GOT3 (cell line): ENCODE measurements around the gene NSD2.

Experiments
- DNase-seq: peaks from one replicate; lab custom pipeline; 2025; ENCODE audit warnings: mixed read lengths; lab: John Stamatoyannopoulos, UW

NSD2 gene

DNA sequence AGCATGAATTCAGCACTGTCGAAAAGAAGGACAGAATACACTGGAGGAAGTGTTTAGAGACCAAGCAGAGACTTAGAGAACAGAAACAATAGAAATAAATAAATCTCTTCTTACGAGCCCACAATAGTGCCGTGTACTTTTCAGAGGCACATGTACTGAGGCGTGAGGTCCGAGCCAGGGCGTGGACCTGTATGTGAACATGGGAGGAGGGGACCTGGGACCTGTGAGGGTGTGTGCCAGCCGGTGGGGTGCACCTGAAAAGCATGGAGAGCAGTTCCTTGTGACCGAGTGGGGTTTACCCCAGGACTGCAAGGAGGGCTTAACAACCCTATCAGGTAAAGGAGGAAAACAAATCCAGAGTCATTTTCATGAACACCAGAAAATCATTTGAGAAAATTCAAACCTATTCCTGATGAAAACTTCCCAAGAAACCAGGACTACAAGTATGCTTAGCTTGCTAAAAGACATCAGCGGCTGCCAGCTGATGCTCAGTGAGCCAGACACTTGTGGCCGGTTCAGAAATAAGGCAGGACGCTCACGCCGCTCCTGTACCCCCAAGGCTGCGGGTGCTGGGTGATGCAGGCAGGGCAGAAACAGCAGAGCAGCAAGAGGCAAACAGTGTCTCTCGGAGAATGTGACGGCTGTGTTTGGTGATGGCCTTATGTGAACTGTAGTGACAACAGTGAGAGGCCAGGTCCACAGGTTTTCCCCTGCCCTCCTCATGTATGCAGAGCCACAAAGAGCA, 100.4 kb downstream of the NSD2 start:
- DNase-seq = no peak

DNA sequence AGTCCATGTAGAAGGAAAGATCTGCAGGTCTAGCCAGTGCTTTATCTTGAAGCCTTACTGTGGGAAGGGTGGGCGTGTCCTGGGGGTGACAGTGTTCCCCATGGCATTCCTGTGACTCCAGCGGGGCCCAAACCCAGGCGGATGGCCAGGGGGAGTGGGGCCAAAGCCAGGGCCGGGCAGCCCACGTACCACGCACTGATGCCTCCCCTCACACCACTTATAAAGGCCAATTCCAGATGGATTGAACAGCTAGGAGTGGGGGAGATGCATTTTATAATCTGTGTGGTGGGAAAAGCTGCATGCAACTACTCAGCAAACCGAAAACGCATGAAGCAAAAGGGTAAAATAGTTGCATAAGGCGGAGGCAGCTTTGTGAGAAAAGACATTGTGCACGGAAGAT, 101.2 kb downstream of the NSD2 start:
- no peak for DNase-seq

GRCh38 chr4:1973218-1973617, 102.0 kb downstream of the NSD2 start:
- DNase-seq = no peak

GRCh38 chr4:1973661-1974060, 102.5 kb downstream of the NSD2 start:
- DNase-seq = no peak

DNA sequence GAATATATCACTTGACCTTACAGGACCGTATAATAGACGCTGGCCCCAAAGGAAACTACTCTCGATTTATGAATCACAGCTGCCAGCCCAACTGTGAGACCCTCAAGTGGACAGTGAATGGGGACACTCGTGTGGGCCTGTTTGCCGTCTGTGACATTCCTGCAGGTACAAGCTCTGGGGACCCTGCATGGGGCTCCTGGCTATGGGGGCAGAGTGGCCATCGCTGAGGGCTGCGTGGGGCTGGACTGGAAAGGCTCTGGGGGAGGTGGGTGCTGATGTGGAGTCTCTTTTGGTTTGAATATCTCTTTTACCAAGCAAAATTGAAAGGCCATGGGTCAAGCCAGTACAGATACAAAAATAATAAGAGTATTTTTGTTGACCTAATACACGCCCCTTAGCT, 103.6 kb downstream of the NSD2 start:
- DNase-seq = no peak

GRCh38 chr4:1975391-1975801, 104.2 kb downstream of the NSD2 start:
- no peak for DNase-seq

- no peak for DNase-seq
These were observed 104.7 kb downstream of the NSD2 start for GRCh38 chr4:1975880-1976279.

- DNase-seq = no peak
These were observed 105.5 kb downstream of the NSD2 start for GRCh38 chr4:1976416-1977352.

DNA sequence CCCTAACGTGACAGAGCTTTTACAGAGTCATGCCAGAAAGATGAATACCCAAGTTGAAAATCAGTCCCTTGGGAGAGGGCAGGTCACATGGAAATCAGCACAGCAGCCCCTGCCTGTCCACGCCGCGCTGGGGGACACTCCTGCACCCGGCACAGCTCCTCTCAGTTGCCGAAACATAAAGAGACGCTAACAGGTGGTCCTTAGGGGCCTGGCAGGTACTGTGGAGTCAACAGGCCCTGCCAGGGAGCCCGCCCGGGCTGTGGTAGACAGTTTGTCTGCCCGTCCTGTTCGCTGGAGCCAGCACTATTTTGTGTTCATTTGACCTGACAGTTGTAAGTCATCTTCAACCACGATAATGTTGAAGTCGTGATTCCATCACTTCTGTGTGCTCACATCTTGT, 107.0 kb downstream of the NSD2 start:
- DNase-seq = no peak

DNA sequence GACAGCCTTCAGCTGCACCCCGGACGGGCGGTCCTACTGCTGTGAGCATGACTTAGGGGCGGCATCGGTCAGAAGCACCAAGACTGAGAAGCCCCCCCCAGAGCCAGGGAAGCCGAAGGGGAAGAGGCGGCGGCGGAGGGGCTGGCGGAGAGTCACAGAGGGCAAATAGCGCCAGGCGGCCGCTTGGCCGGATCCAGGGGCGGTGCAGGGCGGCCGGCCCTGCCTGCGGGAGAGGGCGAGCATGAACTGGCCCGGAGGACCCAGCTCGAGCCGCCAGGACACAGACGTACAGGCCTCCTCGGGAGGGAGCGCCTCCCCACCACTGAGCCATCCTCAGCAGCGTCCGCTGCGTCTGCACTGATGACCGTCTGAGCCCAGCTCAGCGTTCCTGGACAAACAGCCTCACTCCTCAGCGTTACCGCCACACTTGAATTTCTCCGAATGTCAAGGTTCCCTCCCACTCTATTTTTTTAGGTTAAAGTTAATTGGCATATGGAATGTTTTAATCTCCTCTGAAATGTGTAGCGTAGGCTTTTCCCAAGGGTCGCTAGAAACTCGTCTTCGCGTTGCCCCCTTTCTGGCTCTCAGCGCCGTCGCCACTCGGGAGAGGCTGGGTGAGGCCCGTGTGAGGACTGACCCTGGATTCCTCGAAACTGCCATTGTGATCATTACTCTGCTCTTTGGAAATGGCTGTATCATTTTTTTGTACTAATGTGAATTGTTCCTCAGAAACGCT, 107.7 kb downstream of the NSD2 start:
- no peak for DNase-seq

DNA sequence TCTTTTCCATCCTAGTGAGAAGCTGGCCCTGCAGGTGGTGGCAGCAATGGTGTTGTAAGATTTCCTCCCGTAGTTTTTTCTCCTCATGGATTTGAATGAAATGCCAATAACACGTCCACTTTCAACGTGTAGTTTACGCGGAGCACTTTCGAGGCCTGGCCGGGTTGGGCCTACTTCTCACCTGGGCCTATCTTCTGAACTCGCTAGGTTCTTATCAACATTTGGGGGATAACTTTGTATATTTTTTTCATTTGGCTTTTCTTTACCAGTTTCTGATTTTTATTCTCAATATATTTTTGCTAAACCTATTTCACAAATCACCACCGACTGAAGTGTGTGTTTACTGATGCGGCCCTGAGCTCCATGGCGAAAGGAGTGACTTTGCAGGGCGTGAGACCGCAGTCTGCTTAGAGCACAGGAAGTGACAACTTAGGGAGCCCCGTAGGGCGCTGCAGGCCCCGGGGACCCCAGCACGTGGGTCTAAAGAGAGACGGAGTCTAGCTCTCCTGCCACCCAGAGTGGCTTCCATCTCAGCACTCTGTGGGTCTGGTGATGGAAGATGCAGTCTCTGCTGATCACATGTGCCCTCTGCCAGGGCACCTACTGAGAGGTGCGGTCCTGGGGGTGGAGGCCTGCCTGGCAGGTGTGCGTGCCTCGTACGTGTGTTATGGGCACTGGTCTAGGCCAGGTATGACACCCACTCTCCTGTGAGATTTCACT, 108.4 kb downstream of the NSD2 start:
- no peak for DNase-seq

DNA sequence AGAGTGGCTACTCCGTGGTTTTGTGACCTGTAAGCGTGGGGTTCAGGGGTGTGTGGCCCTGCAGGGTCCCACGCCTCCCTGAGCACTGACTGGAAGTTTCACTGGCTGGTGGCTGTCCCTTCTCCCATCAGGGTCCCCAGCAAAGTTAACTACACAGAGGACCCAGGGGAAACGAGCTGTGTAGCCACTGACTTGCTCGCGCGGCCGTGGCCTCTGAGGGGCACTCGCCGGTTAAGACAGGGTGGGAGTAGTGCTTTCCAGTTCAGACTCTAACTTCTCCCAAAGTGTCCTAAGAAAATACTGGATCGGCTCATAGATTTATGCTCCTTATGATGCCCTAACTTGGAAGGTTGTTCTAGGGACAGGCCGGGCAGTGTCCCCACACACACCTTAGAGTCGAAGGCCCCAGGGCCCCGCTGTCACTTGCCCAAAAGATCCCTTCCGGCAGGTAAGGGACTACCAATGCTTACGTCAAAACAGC, 109.4 kb downstream of the NSD2 start:
- DNase-seq = no peak

GRCh38 chr4:1981251-1982058, 110.3 kb downstream of the NSD2 start:
- DNase-seq = no peak

- no peak for DNase-seq
These were observed 111.2 kb downstream of the NSD2 start for GRCh38 chr4:1982124-1983052.

DNA sequence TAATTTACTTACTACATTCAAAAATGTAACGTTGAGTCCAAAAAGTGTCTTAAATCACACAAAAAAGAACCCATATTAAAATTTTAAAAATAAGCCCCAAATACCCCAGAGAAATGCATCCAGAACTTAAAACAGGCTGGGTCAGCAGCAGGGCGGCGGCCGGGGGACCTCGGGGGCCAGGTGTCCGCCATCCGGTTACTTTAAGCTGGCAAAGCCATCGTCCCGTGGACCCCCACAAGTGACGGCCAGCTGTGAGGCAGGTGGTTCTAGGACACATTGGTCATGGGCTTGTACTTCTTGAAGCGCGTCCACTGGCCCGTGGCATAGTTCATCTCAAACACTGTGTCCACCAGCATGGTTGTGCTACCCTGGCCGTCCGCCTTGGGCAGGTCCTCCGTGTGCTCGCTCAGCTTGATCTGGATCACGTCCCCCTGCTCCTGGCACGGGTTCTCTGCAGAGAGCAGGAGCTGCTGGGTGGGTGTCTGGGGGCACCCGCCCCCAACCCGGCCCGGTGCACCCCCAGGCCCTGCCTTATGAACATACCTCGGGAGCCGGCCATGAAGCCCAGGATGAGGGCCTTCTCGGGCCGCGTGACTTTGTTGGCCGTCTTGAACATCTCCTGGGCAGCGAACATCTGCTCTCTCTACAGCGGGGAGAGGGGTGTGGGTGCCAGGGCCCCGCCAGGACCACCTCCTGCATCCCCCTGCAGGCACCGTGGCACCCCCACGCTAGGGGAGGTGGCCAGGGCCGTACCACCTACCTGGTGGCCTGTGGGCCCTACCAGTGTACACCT, 112.1 kb downstream of the NSD2 start:
- no peak for DNase-seq

GRCh38 chr4:1983846-1984405, 112.7 kb downstream of the NSD2 start:
- no peak for DNase-seq

DNA sequence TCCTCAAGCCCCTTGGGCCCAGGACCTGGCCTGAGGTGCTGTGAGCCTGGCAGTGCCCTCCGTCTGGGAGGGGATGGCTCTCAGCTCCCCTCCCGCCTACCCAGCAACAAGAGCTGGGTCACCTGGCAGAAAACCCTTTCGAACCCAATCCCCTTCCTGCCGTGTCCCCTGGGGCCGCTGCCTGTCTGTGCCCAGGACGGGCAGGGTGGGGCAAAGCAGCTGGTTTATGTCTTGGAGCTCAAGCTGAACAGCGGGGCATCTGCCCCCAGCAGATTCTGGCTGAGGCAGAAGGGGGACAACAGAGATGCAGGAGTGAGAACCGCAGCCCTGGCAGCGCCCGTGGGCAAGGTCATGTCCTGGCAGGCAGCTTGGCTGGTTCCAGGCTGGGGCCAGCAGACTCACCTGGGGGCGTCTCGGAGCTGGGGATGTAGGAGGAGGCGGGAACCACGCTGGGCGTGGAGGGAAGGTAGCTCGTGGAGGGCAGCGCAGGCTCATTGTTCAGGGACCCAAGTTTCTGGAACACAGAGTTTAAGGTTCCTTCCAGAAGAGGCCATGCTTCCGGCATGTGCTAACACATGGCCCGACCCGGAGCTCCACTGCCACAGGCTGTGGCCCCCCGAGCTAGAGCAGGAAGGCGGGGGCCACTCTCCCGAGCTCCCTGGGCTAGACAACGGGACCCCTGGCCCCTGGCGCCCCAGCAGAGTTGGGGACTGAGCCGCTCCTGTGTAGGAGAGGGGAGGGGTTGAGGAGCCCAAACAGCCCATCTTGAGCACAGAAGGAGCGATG, 113.4 kb downstream of the NSD2 start:
- DNase-seq = no peak

DNA sequence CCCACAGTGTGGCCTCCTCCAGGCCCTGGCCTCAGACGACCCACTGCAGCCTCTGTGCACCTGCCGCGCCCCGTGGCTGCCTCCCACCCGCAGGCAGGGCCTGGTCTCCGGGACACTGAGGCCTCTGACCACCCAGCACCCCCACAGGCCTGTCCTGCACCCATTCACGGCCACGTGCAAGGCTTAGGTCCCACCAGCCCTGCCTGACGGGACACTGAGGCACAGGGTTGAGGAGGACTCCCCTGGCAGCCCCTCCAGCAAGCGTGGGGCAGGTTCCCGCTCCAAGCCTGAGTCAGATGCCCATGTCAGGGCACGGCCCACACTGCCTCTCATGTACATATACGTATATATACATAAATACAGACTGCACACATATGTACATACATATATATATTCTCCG, 114.1 kb downstream of the NSD2 start:
- DNase-seq = no peak
